ENCODE data around the gene OR52I1. TPM values are rescaled to one million over a fixed set of nuclear protein-coding genes. Genes with fewer than 3 reads are reported as not detected.

Gene OR52I1
- total and polyA plus RNA-seq, 2 experiments from 2014 or later = not detected

GRCh38 chr11:4607096-4607495, 13.3 kb downstream of the OR52I1 start:
- Histone ChIP-seq H3K9me3 (ENCODE audit: low read depth) (no peaks in the 10 kb centered on the region), H3F3A (ENCODE audit: insufficient read depth) (no peaks in the 10 kb centered on the region), H3K79me2 (ENCODE audit: insufficient read depth) (peaks cover 8% of the 10 kb centered on the region; the same call in 1 of the 2 replicates), H3K9me2 (ENCODE audit: insufficient read depth) (no peaks in the 10 kb centered on the region), H3K9ac (peak overlapping the region; percentile 89), H4K20me1 (ENCODE audit: insufficient read depth) (no peaks in the 10 kb centered on the region), H3K4me3 (peak overlapping the region; percentile 82), H3K4me1 (ENCODE audit: insufficient read depth) (peaks cover 5% of the 10 kb centered on the region; the same call in 1 of the 2 replicates), H3K27ac (no peak overlapping the region), H3K27me3 (replicated peaks; ENCODE audit: insufficient read depth) (no peaks in the 10 kb centered on the region), H3K36me3 (ENCODE audit: low read depth) (no peaks in the 10 kb centered on the region), H3K4me2 (ENCODE audit: unreplicated experiment) (peak overlapping the region; percentile 95), H2AFZ (peak overlapping the region; percentile 99)
- DNase-seq = peak; percentile 43
- WGBS, 2 experiments (ENCODE audit: low coverage in 1 of 2, low lambda C conversion rate in 2 of 2, missing lambda C conversion rate in 2 of 2) = 57 to 61% methylated on average over 6 of the region's 6 CpGs
- in situ Hi-C loops (cut with MboI) = no loop called here
- no peak for TF ChIP-seq EZH2phosphoT487 (IDR thresholded peaks at IDR 0.05; ENCODE audit: insufficient read depth, low read depth)
- TF ChIP-seq EZH2 (IDR thresholded peaks at IDR 0.05; ENCODE audit: insufficient read depth, poor library complexity, severe bottlenecking) = no peak

DNA sequence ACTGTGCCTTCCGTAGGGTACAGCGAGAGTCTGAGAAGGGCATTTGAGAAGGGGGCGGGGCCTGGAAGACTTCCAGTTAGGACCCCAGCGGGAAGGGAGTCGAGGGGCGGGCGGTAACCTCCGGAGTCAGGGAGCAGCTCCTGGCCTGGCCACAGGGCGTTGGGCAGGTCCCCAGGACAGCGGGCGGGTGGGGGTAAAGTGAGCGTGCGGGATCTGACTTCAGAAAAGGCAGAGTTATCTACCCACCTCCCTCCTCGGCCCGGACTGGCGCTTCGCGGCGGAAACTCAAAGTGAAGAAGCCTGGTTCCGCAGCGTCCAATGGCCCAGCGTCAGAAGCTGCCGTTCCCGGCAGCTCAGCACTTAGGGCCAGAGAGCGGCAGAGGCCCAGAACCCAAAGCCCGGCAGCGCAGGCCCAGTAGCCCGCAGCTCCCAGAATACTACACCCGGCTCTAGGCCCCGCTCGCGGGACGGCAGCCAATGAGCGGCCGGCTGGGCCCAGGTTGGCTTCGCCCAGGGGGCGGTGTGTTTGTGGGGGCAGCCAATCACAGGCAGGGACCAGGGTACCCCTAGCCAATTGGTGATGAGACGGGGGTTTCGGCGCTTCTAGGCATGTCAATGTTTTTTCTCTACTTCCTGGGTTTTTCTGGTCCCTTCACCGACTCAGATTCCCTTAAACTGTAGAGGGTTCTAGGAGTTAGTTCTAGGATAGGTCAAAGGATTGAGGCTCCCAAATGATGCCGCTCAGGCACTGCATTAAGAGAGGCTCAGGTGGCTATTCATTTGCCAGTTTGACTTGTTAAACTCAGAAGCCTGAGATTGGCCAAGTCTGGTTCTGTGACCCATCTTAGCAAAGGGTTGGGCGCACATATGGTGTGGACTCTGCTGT, 14.2 kb downstream of the OR52I1 start, which contains the start of gene TRIM68:
Gene TRIM68, minus strand, starts transcription at position 451 of the 886 bp plus-strand sequence. CDS start 2,727 bp downstream, outside the sequence.
- H3F3A ChIP-seq (ENCODE audit: insufficient read depth) = no peaks in the 10 kb centered on the region
- peaks cover 5% of the 10 kb centered on the region; the same call in 1 of the 2 replicates for H3K4me1 ChIP-seq (ENCODE audit: insufficient read depth)
- no peaks in the 10 kb centered on the region for H3K9me2 ChIP-seq (ENCODE audit: insufficient read depth)
- H3K36me3 ChIP-seq (ENCODE audit: low read depth) = no peaks in the 10 kb centered on the region
- peak within 1 kb of the TSS; percentile 82 for H3K4me3 ChIP-seq
- no peaks in the 10 kb centered on the region for H3K9me3 ChIP-seq (ENCODE audit: low read depth)
- WGBS, 2 experiments (ENCODE audit: low coverage in 1 of 2, low lambda C conversion rate in 2 of 2, missing lambda C conversion rate in 2 of 2) = 5 to 6% methylated on average over 35 to 42 of the region's 43 CpGs
- H3K27me3 ChIP-seq (replicated peaks; ENCODE audit: insufficient read depth) = no peaks in the 10 kb centered on the region
- in situ Hi-C loops (cut with MboI) = no loop called here
- H3K4me2 ChIP-seq (ENCODE audit: unreplicated experiment) = peak within 1 kb of the TSS; percentile 95
- no peaks in the 10 kb centered on the region for H4K20me1 ChIP-seq (ENCODE audit: insufficient read depth)
- DNase-seq = peak; percentile 97
- peaks cover 8% of the 10 kb centered on the region; the same call in 1 of the 2 replicates for H3K79me2 ChIP-seq (ENCODE audit: insufficient read depth)
- TF ChIP-seq EZH2 (IDR thresholded peaks at IDR 0.05; ENCODE audit: insufficient read depth, poor library complexity, severe bottlenecking) = no peak
- TF ChIP-seq EZH2phosphoT487 (IDR thresholded peaks at IDR 0.05; ENCODE audit: insufficient read depth, low read depth) = no peak
- H3K9ac ChIP-seq = peak within 1 kb of the TSS; percentile 89
- H2AFZ ChIP-seq = peak within 1 kb of the TSS; percentile 99
- H3K27ac ChIP-seq = peak within 1 kb of the TSS; percentile 79

DNA sequence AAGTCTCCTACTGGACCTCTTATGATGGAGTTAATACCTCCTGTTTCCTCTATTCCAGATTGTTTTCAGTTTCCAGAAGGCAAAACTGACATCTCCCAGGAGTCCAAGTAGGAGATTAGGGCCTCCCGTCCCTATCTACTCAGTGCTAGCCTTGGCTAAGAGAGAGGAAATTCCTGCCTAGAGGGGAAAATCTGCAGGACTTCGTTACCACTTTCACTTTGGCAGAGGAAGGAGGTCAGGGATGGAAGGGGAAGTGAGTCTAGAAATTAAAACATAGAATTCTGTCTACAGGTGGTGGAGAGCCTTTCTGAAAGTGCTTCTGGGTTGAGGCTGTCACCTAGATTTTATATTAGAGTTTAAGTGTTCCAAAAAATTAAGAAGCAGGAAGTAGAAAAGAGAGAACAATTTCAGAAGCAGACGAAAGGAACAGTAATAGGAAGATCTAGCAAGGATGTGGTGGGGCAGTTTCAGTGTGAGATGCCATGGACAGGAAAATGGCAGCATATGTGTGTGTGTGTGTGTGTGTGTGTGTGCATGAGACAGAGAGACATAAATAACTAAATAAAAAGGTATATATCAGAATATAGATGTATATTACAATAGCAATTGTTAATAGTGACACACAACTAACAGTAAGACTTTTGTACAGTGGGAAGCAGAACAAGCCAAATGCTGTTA, 16.6 kb downstream of the OR52I1 start:
- Histone ChIP-seq H3K79me2 (ENCODE audit: insufficient read depth) (peaks cover 8% of the 10 kb centered on the region; the same call in 1 of the 2 replicates), H4K20me1 (ENCODE audit: insufficient read depth) (no peaks in the 10 kb centered on the region), H3K4me1 (ENCODE audit: insufficient read depth) (peaks cover 5% of the 10 kb centered on the region; the same call in 1 of the 2 replicates), H3K9ac (0 out of 2 replicates have a peak overlapping the region, but pooled peaks have one; percentile 6), H3K36me3 (ENCODE audit: low read depth) (no peaks in the 10 kb centered on the region), H3F3A (ENCODE audit: insufficient read depth) (no peaks in the 10 kb centered on the region), H3K9me2 (ENCODE audit: insufficient read depth) (no peaks in the 10 kb centered on the region), H3K4me2 (ENCODE audit: unreplicated experiment) (peak overlapping the region; percentile 39), H3K27ac (no peak overlapping the region), H2AFZ (peak overlapping the region; percentile 79), H3K27me3 (replicated peaks; ENCODE audit: insufficient read depth) (peaks cover 7% of the 10 kb centered on the region; the same call in 1 of the 2 replicates), H3K4me3 (peak overlapping the region; percentile 43), H3K9me3 (ENCODE audit: low read depth) (no peaks in the 10 kb centered on the region)
- DNase-seq = peak; percentile 23
- no peak for TF ChIP-seq EZH2 (IDR thresholded peaks at IDR 0.05; ENCODE audit: insufficient read depth, poor library complexity, severe bottlenecking)
- 13 to 17% methylated on average over 3 of the region's 3 CpGs for WGBS, 2 experiments (ENCODE audit: low coverage in 1 of 2, low lambda C conversion rate in 2 of 2, missing lambda C conversion rate in 2 of 2)
- in situ Hi-C loops (cut with MboI) = no loop called here

DNA sequence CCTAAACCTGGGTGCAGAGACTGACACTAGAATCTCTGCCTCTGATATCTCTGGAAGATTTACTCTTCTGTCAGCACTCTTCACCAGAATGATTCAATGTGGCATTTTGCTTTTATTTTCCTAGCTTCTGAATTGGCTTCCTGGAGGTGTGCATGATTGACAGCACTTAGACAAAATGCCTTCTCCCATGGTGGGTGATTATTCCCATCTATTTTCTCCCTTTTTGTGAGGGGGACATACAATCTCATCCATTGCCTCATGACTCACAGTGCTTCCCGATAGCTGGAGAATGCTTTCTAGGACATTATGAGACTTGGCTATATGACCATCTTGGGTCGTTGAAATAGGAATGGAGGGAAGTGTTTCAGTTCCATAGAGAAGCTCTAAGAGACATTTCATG, 18.1 kb downstream of the OR52I1 start:
- Histone ChIP-seq H3K4me3 (no peak overlapping the region), H3K27ac (no peak overlapping the region), H3K9ac (no peak overlapping the region), H3K79me2 (ENCODE audit: insufficient read depth) (peaks cover 6% of the 10 kb centered on the region; the same call in 1 of the 2 replicates), H3K9me3 (ENCODE audit: low read depth) (no peaks in the 10 kb centered on the region), H4K20me1 (ENCODE audit: insufficient read depth) (no peaks in the 10 kb centered on the region), H3K36me3 (ENCODE audit: low read depth) (no peaks in the 10 kb centered on the region), H2AFZ (no peak overlapping the region), H3K4me1 (ENCODE audit: insufficient read depth) (peaks cover 4% of the 10 kb centered on the region; the same call in 1 of the 2 replicates), H3K4me2 (ENCODE audit: unreplicated experiment) (no peak overlapping the region), H3K9me2 (ENCODE audit: insufficient read depth) (no peaks in the 10 kb centered on the region), H3F3A (ENCODE audit: insufficient read depth) (no peaks in the 10 kb centered on the region), H3K27me3 (replicated peaks; ENCODE audit: insufficient read depth) (peaks cover 7% of the 10 kb centered on the region; the same call in 1 of the 2 replicates)
- no peak for DNase-seq
- 38 to 43% methylated on average over 2 of the region's 2 CpGs for WGBS, 2 experiments (ENCODE audit: low coverage in 1 of 2, low lambda C conversion rate in 2 of 2, missing lambda C conversion rate in 2 of 2)
- TF ChIP-seq EZH2 (IDR thresholded peaks at IDR 0.05; ENCODE audit: insufficient read depth, poor library complexity, severe bottlenecking) (no peak), EZH2phosphoT487 (IDR thresholded peaks at IDR 0.05; ENCODE audit: insufficient read depth, low read depth) (no peak)
- in situ Hi-C loops (cut with MboI) = no loop called here

All from GM23248 (cell line).